8988T (cell line): ENCODE data around the gene ALDH9A1.

Experiments
- DNase-seq: peaks from one replicate; pipeline ENCODE4 v3.0.0; 2011

ALDH9A1 gene

DNA sequence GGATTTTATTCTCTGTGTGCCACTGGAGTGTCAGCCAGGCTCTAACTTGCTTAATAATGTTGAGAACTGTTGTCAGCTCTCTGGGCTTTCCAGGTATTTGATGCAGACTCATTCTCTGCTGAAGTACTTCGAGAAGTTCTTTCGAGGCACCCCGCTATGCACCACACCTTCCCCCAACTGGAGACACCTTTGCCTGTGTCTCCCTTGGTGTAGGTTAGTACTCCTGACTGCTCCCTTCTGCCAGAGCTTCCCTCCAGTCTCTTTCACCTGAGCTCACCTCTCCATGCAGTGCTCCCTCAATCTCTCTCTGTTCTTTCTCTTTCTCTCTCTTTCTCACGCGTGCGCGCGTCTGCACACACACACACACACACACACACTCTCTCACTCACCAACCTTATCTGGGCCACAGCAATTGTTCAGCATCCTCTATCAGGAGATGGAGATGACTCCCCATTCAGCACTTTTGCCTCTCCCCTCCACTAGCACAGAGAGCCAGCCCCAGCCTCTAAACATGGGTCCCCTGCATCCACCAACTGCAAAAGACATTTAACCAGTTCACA, 81.3 kb downstream of the ALDH9A1 start:
- no peak for DNase-seq

- no peak for DNase-seq
Measured at GRCh38 chr1:165616054-165616612, 82.2 kb downstream of the ALDH9A1 start.
